ENCODE measurements around the gene PASD1.

The PASD1 gene

GRCh38 chrX:151679798-151680402, 116.4 kb downstream of the PASD1 start:
- TF ChIP-seq CTCF (IDR thresholded peaks at IDR 0.05; ENCODE audit: low read length, missing control alignments): no peak
- no peak overlapping the region for H3K4me3 ChIP-seq (replicated peaks; ENCODE audit: low read depth, low read length)
- no peak for DNase-seq (ENCODE audit: low read depth)

- DNase-seq (ENCODE audit: low read depth): peak; percentile 12
- peak; percentile 30 for TF ChIP-seq CTCF (IDR thresholded peaks at IDR 0.05; ENCODE audit: low read length, missing control alignments)
- H3K4me3 ChIP-seq (replicated peaks; ENCODE audit: low read depth, low read length): no peak overlapping the region
Measured at GRCh38 chrX:151680805-151681204, 117.3 kb downstream of the PASD1 start.

GRCh38 chrX:151687635-151688034, 124.2 kb downstream of the PASD1 start:
- TF ChIP-seq CTCF (IDR thresholded peaks at IDR 0.05; ENCODE audit: low read length, missing control alignments): no peak
- DNase-seq (ENCODE audit: low read depth): no peak
- no peak overlapping the region for H3K4me3 ChIP-seq (replicated peaks; ENCODE audit: low read depth, low read length)

- TF ChIP-seq CTCF (IDR thresholded peaks at IDR 0.05; ENCODE audit: low read length, missing control alignments): no peak
- no peak overlapping the region for H3K4me3 ChIP-seq (replicated peaks; ENCODE audit: low read depth, low read length)
- DNase-seq (ENCODE audit: low read depth): no peak
Measured at GRCh38 chrX:151688695-151689094, 125.2 kb downstream of the PASD1 start.

GRCh38 chrX:151692825-151693224, 129.3 kb downstream of the PASD1 start:
- DNase-seq (ENCODE audit: low read depth): no peak

GRCh38 chrX:151694121-151694520, 130.6 kb downstream of the PASD1 start:
- DNase-seq (ENCODE audit: low read depth): no peak

More at GRCh38 chrX:151692825-151693224, 129.3 kb downstream of the PASD1 start:
- TF ChIP-seq CTCF (IDR thresholded peaks at IDR 0.05; ENCODE audit: low read length, missing control alignments): no peak
- no peak overlapping the region for H3K4me3 ChIP-seq (replicated peaks; ENCODE audit: low read depth, low read length)

More at GRCh38 chrX:151694121-151694520, 130.6 kb downstream of the PASD1 start:
- H3K4me3 ChIP-seq (replicated peaks; ENCODE audit: low read depth, low read length): no peak overlapping the region
- no peak for TF ChIP-seq CTCF (IDR thresholded peaks at IDR 0.05; ENCODE audit: low read length, missing control alignments)
